NCI-H2107 treated with DMSO at 0.1 percent for 48 hours (cell line): ENCODE results near the gene TOP2A.

Source experiments
- DNase-seq: peaks from one replicate; lab custom pipeline; 2025; ENCODE audit not compliant: unreplicated experiment; lab: John Stamatoyannopoulos, UW

TOP2A gene

DNA sequence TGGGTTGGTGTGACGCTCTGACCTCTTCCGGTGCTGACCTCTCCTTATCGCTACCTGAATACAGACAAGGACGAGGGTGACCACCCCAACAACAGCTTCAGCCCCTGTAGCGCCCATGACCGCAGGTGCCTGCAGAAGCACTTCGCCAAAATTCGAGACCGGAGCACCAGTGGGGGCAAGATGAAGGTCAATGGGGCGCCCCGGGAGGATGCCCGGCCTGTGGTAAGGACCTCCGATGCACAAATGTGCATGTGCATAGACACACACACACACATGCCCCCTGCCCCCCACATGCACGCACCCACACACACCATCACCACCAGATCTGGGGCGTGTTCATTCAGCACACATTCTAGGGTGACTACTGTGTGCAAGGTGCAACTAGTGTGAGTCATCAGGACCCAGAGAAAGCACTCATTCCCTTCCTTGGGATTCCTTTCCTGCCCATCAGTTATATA is 35.3 kb upstream of the TOP2A start:
- no peak for DNase-seq

- DNase-seq = no peak
Observed at GRCh38 chr17:40452216-40452787, 34.6 kb upstream of the TOP2A start.

GRCh38 chr17:40451420-40451819 is 33.7 kb upstream of the TOP2A start:
- DNase-seq = no peak

DNA sequence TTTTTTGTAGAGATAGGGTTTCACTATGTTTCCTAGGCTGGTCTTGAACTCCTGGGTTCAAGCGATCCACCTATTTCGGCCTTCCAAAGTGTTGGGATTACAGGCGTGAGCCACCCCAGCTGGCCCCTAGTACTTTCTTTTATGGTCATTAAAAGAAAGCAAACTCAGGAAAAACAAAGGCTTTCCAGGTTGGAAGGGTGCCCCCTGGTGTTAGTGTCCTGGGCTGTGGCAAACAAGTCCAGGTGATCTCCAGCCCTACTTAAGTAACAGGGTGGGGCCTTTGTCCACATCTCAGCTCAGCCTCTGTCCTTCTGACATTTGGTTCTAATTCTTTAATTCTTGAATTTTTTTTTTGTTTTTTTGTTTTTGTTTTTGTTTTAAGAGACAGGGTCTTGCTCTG is 32.5 kb upstream of the TOP2A start:
- no peak for DNase-seq

DNA sequence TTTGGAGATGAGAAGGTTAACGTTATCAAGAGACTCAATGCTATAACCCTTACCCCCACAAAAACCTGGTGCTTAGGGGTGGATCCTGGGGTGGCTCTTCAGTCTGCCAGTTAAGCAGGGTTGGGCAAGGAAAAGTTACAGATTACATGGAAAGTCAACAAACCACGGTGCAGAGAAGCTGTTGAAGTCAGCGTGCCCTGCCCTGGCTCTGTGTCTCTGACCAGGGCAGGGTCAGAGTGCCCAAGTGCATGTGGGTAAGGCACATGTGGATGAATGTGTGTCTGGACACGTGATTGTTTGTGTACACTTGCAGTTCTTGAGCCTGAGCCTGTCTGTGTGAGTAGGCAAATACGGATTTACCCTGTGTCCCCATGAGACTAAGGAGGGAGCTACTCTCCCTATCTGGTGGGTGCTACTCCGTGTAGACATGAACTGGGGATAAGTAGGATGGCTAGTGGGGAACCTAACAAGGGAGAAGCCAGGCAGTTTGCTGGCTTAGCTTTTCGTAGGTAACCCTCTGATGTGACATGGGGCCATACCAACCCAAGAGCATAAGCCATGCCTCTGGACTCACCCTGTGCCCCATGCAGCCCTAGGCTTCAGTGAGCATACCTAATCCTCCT is 31.1 kb upstream of the TOP2A start:
- DNase-seq = no peak

- DNase-seq = no peak
Observed at GRCh38 chr17:40448213-40448638, 30.5 kb upstream of the TOP2A start.

- no peak for DNase-seq
Observed at GRCh38 chr17:40447806-40448205, 30.1 kb upstream of the TOP2A start.

DNA sequence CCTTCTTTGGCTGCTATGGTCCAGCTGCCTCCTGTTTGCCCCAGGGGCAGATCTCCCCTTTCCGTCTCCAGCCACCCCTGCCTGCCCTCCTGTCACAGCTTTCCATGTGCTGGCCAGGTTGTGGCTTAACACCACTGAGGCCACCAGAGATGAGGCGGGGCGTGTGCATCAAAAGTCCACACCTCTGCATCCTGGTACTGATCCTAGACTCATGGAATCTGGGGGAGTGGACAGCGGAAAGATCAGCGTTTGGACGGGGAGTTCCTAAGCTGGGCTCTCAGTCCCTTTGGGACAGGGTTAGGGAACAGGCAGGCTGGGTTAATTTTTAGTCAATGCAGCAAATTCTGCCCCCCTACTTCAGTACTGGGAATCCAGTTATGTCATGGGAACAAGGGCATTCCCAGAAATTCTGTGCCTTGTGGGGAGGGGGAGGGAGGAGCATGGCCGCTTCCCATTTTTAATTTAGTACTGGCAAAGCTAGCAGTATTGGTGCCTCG is 29.5 kb upstream of the TOP2A start:
- no peak for DNase-seq

- no peak for DNase-seq
Observed at GRCh38 chr17:40445751-40446468, 28.2 kb upstream of the TOP2A start.

- no peak for DNase-seq
Observed at GRCh38 chr17:40443988-40444899, 26.5 kb upstream of the TOP2A start.

GRCh38 chr17:40443196-40443987 is 25.7 kb upstream of the TOP2A start, which contains the start of gene IGFBP4:
IGFBP4 (plus strand) TSS chr17:40443450; CDS start chr17:40443736, 286 bp downstream.
- DNase-seq = peak; percentile 47

- no peak for DNase-seq
Observed at GRCh38 chr17:40442392-40443195, 24.9 kb upstream of the TOP2A start.

DNA sequence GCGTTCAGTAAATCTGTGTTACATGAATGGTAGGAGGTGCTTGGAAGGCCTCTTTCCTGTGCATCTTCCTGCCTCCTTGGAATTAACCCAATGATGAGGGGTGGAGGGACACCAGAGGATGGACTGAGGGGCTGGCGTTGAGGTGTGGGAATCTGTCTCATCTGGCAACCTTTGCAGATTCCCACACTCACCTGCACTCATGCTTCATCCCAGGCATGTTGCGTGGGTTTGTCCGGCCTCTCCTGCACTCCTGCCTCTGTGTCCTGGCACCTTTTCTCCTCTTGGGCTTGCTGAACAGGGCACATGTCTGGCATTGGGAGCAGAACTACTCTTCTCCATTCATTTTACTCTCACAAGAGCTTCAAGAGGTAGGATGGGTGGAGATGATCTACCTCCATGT is 22.5 kb upstream of the TOP2A start:
- DNase-seq = no peak

- DNase-seq = no peak
Observed at GRCh38 chr17:40437095-40437732, 19.5 kb upstream of the TOP2A start.

- DNase-seq = no peak
Observed at GRCh38 chr17:40436636-40437035, 18.9 kb upstream of the TOP2A start.

GRCh38 chr17:40433551-40434415 is 16.1 kb upstream of the TOP2A start:
- no peak for DNase-seq

GRCh38 chr17:40432864-40433528 is 15.3 kb upstream of the TOP2A start:
- no peak for DNase-seq
